GM18951 (cell line): Measurements from ENCODE around the gene LGALS12.

Experiments used
- POLR2A ChIP-seq: IDR thresholded peaks from 4 replicates; pipeline ENCODE4 v1.6.1; 2011; ENCODE audit warnings: mild to moderate bottlenecking; ENCODE audit not compliant: insufficient read length, insufficient read depth; ENCODE audit errors: extremely low read depth
- in situ Hi-C: fragments of 300-500 bp; cut with MboI; formaldehyde crosslinking; loops from one replicate; pipeline ENCODE4 v1.12.0; 2022; ENCODE audit warnings: low sequenced_read_pairs, mixed read lengths, inconsistent platforms; ENCODE audit not compliant: unreplicated experiment

The LGALS12 gene

GRCh38 chr11:63564784-63565350 is 59.0 kb downstream of the LGALS12 start:
- in situ Hi-C loops: no loop called here
- no peak for TF ChIP-seq POLR2A
